H1 (cell line): Measurements from ENCODE around the gene TNPO3. TPM values are rescaled to one million over a fixed set of nuclear protein-coding genes. Genes with fewer than 3 reads are reported as not detected.

Experiments used
- CTCF ChIA-PET: fragments of 300-600 bp; sonication (Branson Sonifier 250); formaldehyde crosslinking; loops from one replicate; lab custom pipeline; 2021; ENCODE audit not compliant: partially characterized antibody; lab: Charles Lee
- POLR2A ChIA-PET: fragments of 300-600 bp; sonication (Branson Sonifier 250); formaldehyde crosslinking; loops from one replicate; lab custom pipeline; 2021; ENCODE audit warnings: inconsistent platforms; ENCODE audit not compliant: partially characterized antibody; lab: Charles Lee
- DNase-seq, 2 experiments: peaks; one replicate each; pipeline versions ENCODE4 v3.0.0 to v3.0.0-alpha.2; 2010 to 2022; ENCODE audit warnings: low spot score in 2 of 2, low read depth in 1 of 2, mixed read lengths in 1 of 2
- FAIRE-seq: peaks from 2 replicates; lab custom pipeline; 2011; peaks lifted over from hg19 to GRCh38; lab: Jason Lieb, UNC
- H2AFZ ChIP-seq: 2 replicates; pipeline ENCODE4 v1.8.1; 2012; ENCODE audit warnings: low read length, inconsistent platforms
- H2AK5ac ChIP-seq: 2 replicates; pipeline ENCODE4 v1.6.1; 2013; ENCODE audit warnings: low read depth, low read length
- H2BK120ac ChIP-seq: replicated peaks from 2 replicates; pipeline ENCODE3; 2013; ENCODE audit warnings: low read depth, low read length, inconsistent platforms
- H2BK12ac ChIP-seq: 2 replicates; pipeline ENCODE4 v1.6.1; 2013; ENCODE audit warnings: low read depth, low read length
- H2BK15ac ChIP-seq: 2 replicates; pipeline ENCODE4 v1.6.1; 2013; ENCODE audit warnings: low read length
- H2BK20ac ChIP-seq: 2 replicates; pipeline ENCODE4 v1.6.1; 2013; ENCODE audit warnings: low read length
- H2BK5ac ChIP-seq: 2 replicates; pipeline ENCODE4 v1.6.1; 2013; ENCODE audit warnings: low read depth, low read length
- H3K14ac ChIP-seq: 2 replicates; pipeline ENCODE4 v1.6.1; 2013; ENCODE audit warnings: inconsistent platforms; ENCODE audit not compliant: insufficient read length
- H3K18ac ChIP-seq: 2 replicates; pipeline ENCODE4 v1.6.1; 2013; ENCODE audit warnings: low read length; ENCODE audit errors: extremely low read depth
- H3K23ac ChIP-seq: 2 replicates; pipeline ENCODE4 v1.6.1; 2013; ENCODE audit warnings: inconsistent platforms; ENCODE audit not compliant: insufficient read length
- H3K23me2 ChIP-seq: 2 replicates; pipeline ENCODE4 v1.6.1; 2013; ENCODE audit warnings: low read depth, low read length
- H3K27ac ChIP-seq: 2 replicates; pipeline ENCODE4 v1.6.1; 2011; ENCODE audit warnings: low read depth, low read length, inconsistent platforms
- H3K27me3 ChIP-seq, 4 experiments: replicated peaks in 1 of 4; 1 replicate in 1 of 4; 2 replicates in 3 of 4; pipeline versions ENCODE4 v1.6.1 to v1.8.1; 2011 to 2013; ENCODE audit warnings: low read length in 3 of 4, mild to moderate bottlenecking in 3 of 4, inconsistent platforms in 2 of 4, mixed read lengths in 2 of 4, moderate library complexity in 1 of 4; ENCODE audit not compliant: control insufficient read depth in 3 of 4, insufficient read depth in 3 of 4; ENCODE audit errors: extremely low read depth in 1 of 4
- H3K36me3 ChIP-seq, 4 experiments: 2 replicates each; pipeline versions ENCODE4 v1.6.1 to v1.8.1; 2011 to 2013; ENCODE audit warnings: mild to moderate bottlenecking in 4 of 4, low read length in 3 of 4, moderate library complexity in 2 of 4, control low read depth in 1 of 4, inconsistent platforms in 1 of 4; ENCODE audit not compliant: insufficient read depth in 4 of 4, control insufficient read depth in 2 of 4
- H3K4ac ChIP-seq: replicated peaks from 2 replicates; pipeline ENCODE3; 2013; ENCODE audit warnings: low read length, low read depth, mixed read lengths, inconsistent platforms; ENCODE audit not compliant: insufficient read length
- H3K4me1 ChIP-seq, 4 experiments: replicated peaks in 1 of 4; 1 replicate in 1 of 4; 2 replicates in 3 of 4; pipeline versions ENCODE4 v1.6.1 to v1.8.1; 2011 to 2013; ENCODE audit warnings: low read length in 3 of 4, inconsistent platforms in 2 of 4, mixed read lengths in 1 of 4; ENCODE audit not compliant: insufficient read depth in 4 of 4, control insufficient read depth in 3 of 4
- H3K4me2 ChIP-seq, 2 experiments: 2 replicates each; pipeline versions ENCODE4 v1.6.1 to v1.8.1; 2011 to 2013; ENCODE audit warnings: low read depth in 2 of 2, low read length in 2 of 2, control low read depth in 1 of 2, inconsistent platforms in 1 of 2, mild to moderate bottlenecking in 1 of 2; ENCODE audit not compliant: insufficient read depth in 1 of 2
- H3K4me3 ChIP-seq, 4 experiments: fragments of 200-600, 300-600 bp in 1 of 4; sonication (generic), shearing (Covaris generic), sonication (Bioruptor Twin) in 1 of 4; 2 replicates each; pipeline versions ENCODE4 v1.5.1 to v1.8.1; 2011 to 2016; ENCODE audit warnings: low read length in 4 of 4, low read depth in 3 of 4, control low read depth in 2 of 4, inconsistent platforms in 2 of 4, mild to moderate bottlenecking in 2 of 4, mixed read lengths in 1 of 4, moderate library complexity in 1 of 4; ENCODE audit not compliant: insufficient read depth in 2 of 4; ENCODE audit errors: extremely low read depth in 1 of 4
- H3K56ac ChIP-seq: replicated peaks from 2 replicates; pipeline ENCODE3; 2013; ENCODE audit warnings: low read depth, mild to moderate bottlenecking, mixed read lengths, low read length, inconsistent platforms; ENCODE audit not compliant: insufficient read length
- H3K79me1 ChIP-seq: 2 replicates; pipeline ENCODE4 v1.6.1; 2013; ENCODE audit warnings: low read depth, low read length, control low read depth
- H3K79me2 ChIP-seq, 2 experiments: 2 replicates each; pipeline versions ENCODE4 v1.6.1 to v1.8.1; 2012 to 2013; ENCODE audit warnings: low read length in 2 of 2, mild to moderate bottlenecking in 2 of 2, inconsistent platforms in 1 of 2; ENCODE audit not compliant: insufficient read depth in 2 of 2, control insufficient read depth in 1 of 2
- H3K9ac ChIP-seq, 4 experiments: replicated peaks in 1 of 4; 1 replicate in 1 of 4; 2 replicates in 3 of 4; pipeline versions ENCODE4 v1.6.1 to v1.8.1; 2011 to 2013; ENCODE audit warnings: low read depth in 3 of 4, low read length in 3 of 4, control low read depth in 2 of 4, mild to moderate bottlenecking in 2 of 4, moderate library complexity in 2 of 4, inconsistent platforms in 1 of 4; ENCODE audit errors: extremely low read depth in 1 of 4
- H3K9me3 ChIP-seq, 2 experiments: 2 replicates each; pipeline versions ENCODE4 v1.6.1 to v1.8.1; 2012 to 2013; ENCODE audit warnings: mild to moderate bottlenecking in 2 of 2, moderate library complexity in 2 of 2, control low read depth in 1 of 2, inconsistent platforms in 1 of 2, low read depth in 1 of 2, low read length in 1 of 2, mixed read lengths in 1 of 2; ENCODE audit not compliant: insufficient read depth in 2 of 2
- H4K20me1 ChIP-seq, 2 experiments: replicated peaks in 1 of 2; 2 replicates each; pipeline versions ENCODE3 to v1.8.1; 2011 to 2013; ENCODE audit warnings: inconsistent platforms in 2 of 2, low read length in 2 of 2, mild to moderate bottlenecking in 1 of 2; ENCODE audit not compliant: insufficient read depth in 2 of 2, control insufficient read depth in 1 of 2
- H4K5ac ChIP-seq: 2 replicates; pipeline ENCODE4 v1.6.1; 2013; ENCODE audit warnings: low read length, low read depth, mixed read lengths, inconsistent platforms; ENCODE audit not compliant: insufficient read length
- H4K8ac ChIP-seq: 2 replicates; pipeline ENCODE4 v1.8.0; 2013; ENCODE audit warnings: mild to moderate bottlenecking, moderate library complexity, low read length, inconsistent platforms; ENCODE audit not compliant: insufficient read depth; ENCODE audit errors: extremely low read depth
- H4K91ac ChIP-seq: replicated peaks from 2 replicates; pipeline ENCODE3; 2013; ENCODE audit warnings: low read length, mixed read lengths, inconsistent platforms; ENCODE audit not compliant: insufficient read length
- KDM4A ChIP-seq: IDR thresholded peaks from one replicate; pipeline ENCODE4 v1.7.1; 2012; ENCODE audit warnings: low read depth, mild to moderate bottlenecking, moderate library complexity, low read length, inconsistent platforms; ENCODE audit not compliant: severe bottlenecking
- PHF8 ChIP-seq: fragments of 200-600 bp; sonication (generic); conservative IDR thresholded peaks from 2 replicates; pipeline ENCODE4 v1.7.1; 2012; ENCODE audit warnings: low read depth, mild to moderate bottlenecking, inconsistent platforms, low read length, moderate library complexity
- RBBP5 ChIP-seq: IDR thresholded peaks from 2 replicates; pipeline ENCODE4 v1.7.1; 2012; ENCODE audit warnings: low read depth, mild to moderate bottlenecking, inconsistent platforms, low read length, moderate library complexity, borderline replicate concordance
- WGBS, 2 experiments: shearing (Covaris generic) in 1 of 2; methylation state at CpG; one replicate each; pipeline versions ENCODE4 v1.1.6 to v1.1.7; 2013 to 2015; ENCODE audit warnings: low lambda C conversion rate in 2 of 2, mixed read lengths in 2 of 2, inconsistent platforms in 1 of 2, low coverage in 1 of 2, missing lambda C conversion rate in 1 of 2; ENCODE audit not compliant: insufficient replicate concordance in 2 of 2, insufficient coverage in 1 of 2, insufficient read length in 1 of 2; ENCODE audit errors: extremely low coverage in 1 of 2, missing lambda C conversion rate in 1 of 2; 5-methylcytosine and 5-hydroxymethylcytosine counted together
- polyA plus RNA-seq, 7 experiments: library from polyadenylated mRNA; depleted of rRNA in 3 of 7; stranded (reverse) in 5 of 7; unstranded in 2 of 7; fragments of >200 nt in 5 of 7; fragments of 200-250 nt in 2 of 7; gene quantifications; 1 replicate in 5 of 7; 2 replicates in 1 of 7; 4 replicates in 1 of 7; pipeline versions ENCODE4 v1.2.1 to v1.2.3, GENCODE V29; 2011 to 2013; ENCODE audit warnings: missing spikeins in 2 of 7, mixed read lengths in 2 of 7
- total RNA-seq: library from RNA; stranded (reverse); fragmentation: NEBNext Ultra II Directional; extraction: Animal tissue kit (Norgen Biotek cat#: 25700); gene quantifications from 2 replicates; pipeline ENCODE4 v1.2.1, GENCODE V29; 2021

The TNPO3 gene
- total and polyA plus RNA-seq, 2 of the 8 experiments (the other 6 are each of a cell fraction or from before 2014, with no cell fraction given), result 67.6 to 99.2 TPM

DNA sequence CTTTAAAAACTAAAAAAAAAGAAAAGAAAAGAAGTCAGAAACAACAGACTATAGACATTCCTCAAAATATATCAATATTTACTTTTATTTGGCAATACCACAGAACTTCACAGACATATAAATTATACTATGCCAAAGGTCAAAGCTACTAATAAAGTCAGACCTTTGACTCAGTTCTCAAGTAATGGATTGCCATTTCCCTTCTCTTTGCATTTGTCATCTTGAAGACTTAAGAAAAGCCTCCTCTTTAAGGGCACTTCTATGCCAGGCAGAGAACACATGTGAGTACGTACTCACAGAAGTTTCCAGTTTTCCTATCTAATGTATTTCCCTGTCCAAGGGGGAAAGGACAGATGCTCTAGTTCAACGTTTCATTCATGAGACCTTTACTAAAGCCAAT lies 37.6 kb downstream of the TNPO3 start:
- H2BK12ac ChIP-seq, result no peak overlapping the region
- H3K56ac ChIP-seq, result no peak overlapping the region
- TF ChIP-seq RBBP5 (no peak), PHF8 (no peak), KDM4A (no peak)

More for the DNA sequence above, 37.6 kb downstream of the TNPO3 start:
- no peak overlapping the region for H3K14ac ChIP-seq
- H2BK5ac ChIP-seq, result no peak overlapping the region
- H3K79me1 ChIP-seq, result no peaks in the 10 kb centered on the region
- WGBS, 2 experiments, result 88% methylated on average over 2 of the region's 2 CpGs; no CpG with 5 or more reads in 1 of the 2 experiments
- FAIRE-seq, result no peak
- peaks cover 0 to 58% of the 10 kb centered on the region in 2 experiments; a peak in 2 of 4 replicates for H3K79me2 ChIP-seq
- H4K5ac ChIP-seq, result no peak overlapping the region
- H3K27me3 ChIP-seq, result no peaks in the 10 kb centered on the region
- H3K9me3 ChIP-seq, result no peaks in the 10 kb centered on the region
- CTCF ChIA-PET, result interaction anchor here (0.6 to 2.3 kb wide), 2 partner anchors 72 to 75 kb away, joined by 3 to 16 read pairs; no protein-coding TSS in a partner anchor
- no peak for DNase-seq
- H3K27ac ChIP-seq, result no peak overlapping the region
- POLR2A ChIA-PET, result no interaction called here
- no peak overlapping the region for H3K18ac ChIP-seq
- no peak overlapping the region for H2BK120ac ChIP-seq
- H4K8ac ChIP-seq, result no peak overlapping the region
- no peaks in the 10 kb centered on the region for H3K4me1 ChIP-seq
- H3K4me3 ChIP-seq, result no peak overlapping the region
- no peak overlapping the region for H4K91ac ChIP-seq
- H2AFZ ChIP-seq, result no peak overlapping the region
- H4K20me1 ChIP-seq, result peaks cover 0 to 2% of the 10 kb centered on the region in 2 experiments
- H2AK5ac ChIP-seq, result no peak overlapping the region
- H3K9ac ChIP-seq, result no peak overlapping the region
- H3K36me3 ChIP-seq, result peaks cover 5 to 30% (median 21%) of the 10 kb centered on the region in 4 experiments; a peak in 7 of 8 replicates
- no peak overlapping the region for H2BK15ac ChIP-seq
- H3K4ac ChIP-seq, result no peak overlapping the region
- no peak overlapping the region for H3K4me2 ChIP-seq
- H3K23me2 ChIP-seq, result no peaks in the 10 kb centered on the region
- no peak overlapping the region for H2BK20ac ChIP-seq
- H3K23ac ChIP-seq, result no peak overlapping the region
